Measurements from ENCODE around the gene LYSMD2.

LYSMD2 gene

DNA sequence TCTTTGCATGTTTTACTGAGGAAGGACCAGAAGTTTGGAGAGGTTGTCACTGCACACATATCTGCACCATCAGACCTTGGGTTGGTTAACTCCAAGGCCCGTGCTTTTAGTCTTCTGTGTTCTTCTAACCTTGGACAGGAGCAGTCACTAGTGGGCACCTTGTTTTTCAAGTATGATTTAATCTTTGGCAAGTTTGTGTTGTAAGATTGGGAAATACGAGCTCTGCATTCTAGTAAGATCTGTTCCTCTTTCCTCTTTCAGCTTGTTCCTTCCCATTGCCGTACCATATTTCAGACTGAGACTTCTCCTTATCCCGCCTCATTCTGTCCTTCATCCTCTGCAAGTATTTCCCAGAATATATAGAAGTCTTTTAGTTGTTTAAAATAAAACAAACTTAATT, 19.0 kb upstream of the LYSMD2 start:
- intact Hi-C loops (cut with DNase I), result no loop called here
- no peak for DNase-seq

DNA sequence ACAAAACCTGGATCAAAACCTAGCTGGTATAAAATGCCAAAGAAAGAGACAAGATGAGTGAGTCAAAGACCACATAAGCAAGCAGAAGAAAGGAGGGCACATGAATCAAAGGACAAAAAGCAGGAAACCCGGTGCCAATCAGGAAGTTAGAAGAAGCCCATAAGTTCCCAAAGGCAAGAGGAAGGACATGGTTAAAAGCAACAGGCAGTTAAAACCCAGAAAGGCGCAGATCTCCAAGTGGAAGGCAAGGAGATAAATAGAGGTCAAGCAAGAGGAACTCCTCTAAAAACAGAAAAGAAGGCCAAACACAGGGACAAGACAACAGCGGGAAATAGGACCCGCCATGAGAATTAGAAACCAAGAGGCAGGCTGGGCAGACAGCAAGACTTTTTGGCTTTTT, 18.3 kb upstream of the LYSMD2 start:
- intact Hi-C loops (cut with DNase I), result no loop called here
- no peak for DNase-seq

DNA sequence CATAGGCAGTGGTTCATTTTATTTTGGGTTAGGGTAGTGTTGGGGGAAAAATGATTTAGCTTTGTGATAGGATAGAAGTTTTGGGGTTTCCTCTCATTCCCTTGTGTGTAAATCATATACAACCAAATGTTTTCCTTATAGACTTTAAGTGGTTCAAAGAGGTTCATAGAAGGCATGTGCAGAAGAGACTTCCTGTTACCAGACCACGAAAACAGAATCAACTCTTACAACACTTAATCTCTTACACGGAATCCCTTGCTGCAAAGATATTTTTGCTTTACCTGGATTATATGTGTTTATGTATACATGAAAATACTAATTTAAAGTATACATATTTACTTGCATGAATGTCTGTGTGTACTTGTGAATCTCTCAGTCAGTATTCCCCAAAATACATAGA, 16.8 kb upstream of the LYSMD2 start:
- DNase-seq, result no peak
- intact Hi-C loops (cut with DNase I), result no loop called here

DNA sequence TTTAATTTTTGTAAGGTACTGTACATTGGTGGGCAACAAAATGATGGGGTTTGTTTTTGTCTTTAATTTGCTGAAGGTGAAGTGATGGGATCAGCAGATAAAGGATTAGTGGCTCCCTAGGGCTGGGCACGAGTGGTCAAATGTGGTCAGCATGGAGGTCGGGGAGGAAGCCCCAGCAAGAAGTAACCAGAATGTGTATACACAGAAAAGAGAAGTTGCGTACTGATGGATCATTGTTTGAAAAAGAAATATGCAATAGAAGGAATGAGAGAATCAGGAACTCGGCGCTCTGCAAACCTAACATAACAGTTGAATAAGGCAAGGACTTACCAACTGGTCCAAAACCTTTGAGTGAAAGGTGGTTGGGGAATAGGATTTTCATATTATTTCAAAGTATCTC, 15.4 kb upstream of the LYSMD2 start:
- no peak for DNase-seq
- intact Hi-C loops (cut with DNase I), result no loop called here

DNA sequence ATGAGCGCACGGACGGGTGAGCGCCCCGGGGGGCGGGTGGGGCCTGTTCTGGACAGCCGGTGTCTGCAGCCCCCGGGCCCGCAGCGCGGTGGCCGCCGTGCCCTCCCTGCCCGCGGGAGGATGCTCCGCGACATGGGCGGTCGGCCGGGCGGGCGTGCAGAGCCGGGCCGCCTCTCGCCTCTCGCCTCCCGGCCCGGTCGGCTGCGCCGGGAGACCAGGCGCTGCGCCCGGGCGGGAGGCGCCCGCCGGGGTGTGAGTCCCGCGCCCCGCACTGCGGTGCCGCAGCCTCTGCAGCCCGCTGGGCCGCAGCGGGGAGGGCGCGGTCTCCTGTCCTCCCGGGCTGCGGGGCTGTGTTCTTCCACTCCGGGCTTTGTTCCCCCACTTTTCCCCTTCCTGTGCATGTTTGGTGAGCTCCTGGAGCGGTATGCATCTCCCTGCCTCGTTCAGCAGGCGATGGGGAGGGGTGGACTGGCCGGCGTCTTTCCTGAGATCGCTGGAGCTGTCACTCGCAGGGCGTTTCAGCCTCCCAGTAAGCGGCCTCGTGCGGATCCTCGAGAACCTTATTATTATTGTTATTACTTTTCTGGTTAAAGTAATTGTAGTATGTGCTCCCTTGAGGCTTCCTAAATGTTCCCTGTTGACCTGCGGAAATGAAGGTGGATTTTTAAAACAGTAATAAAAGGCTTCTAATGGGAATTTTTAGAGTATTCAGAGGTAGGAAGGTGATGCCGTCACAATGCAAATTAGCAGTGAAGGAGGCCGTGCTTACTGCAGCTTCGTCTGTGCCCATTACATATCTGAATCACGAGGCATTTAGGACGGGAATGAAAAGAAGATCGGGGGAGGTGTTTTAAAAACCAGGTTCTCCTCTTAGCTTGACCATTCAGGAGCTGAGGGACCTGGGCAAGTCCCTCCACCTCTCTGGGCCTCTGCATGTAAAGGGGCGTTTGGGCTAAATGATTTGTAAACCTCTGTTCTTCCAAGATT, 14.5 kb upstream of the LYSMD2 start:
- peak in 37 of 42 donors; percentile 35 to 76 (median 55) for DNase-seq
- intact Hi-C loops (cut with DNase I), result no loop called here

DNA sequence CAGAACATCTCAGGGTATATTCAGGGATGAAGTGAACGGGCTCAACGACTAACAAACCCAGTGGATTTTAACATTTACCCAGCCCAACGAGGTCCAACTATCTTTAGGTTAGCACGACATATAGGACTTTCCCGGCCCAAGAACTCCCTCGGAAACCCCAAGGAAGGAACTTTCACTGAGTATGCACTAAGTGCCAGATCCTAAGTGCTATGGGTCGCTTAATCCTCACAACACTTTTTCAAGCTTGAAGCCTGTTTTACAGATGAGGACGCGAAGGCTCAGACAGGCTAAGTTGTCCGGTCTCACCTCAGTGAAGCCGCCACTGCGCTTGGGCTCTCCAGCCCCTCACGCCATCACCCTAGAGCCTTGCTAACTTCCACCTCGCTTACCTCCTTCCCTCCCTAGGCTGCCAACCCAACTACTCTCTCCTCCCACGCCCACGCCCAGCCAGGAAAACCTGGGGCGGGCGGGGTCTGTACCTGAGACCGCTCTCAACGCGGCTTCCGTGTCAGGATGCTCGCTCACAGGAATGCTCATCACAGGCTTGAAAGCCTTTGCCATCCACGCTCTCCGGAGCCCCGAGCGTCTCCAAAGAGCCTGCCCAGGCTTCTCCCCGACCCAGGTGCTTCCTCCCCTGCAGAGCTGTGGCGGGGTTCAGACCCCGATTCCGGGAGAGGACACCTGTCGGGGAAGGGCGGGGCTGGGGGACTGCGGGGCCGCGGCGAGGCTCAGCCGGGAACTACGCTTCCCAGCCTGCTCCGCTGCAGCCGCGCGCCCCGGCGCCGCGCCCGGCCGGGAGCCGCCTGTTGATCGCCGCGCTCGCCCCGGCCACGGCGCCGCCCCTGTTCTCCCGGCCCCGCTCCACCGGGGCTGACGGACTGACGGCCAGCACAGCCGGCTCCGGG, 13.6 kb upstream of the LYSMD2 start, which contains the start of gene TMOD2:
Gene TMOD2 (plus strand): TSS at position 806 of the 905 bp plus-strand sequence. CDS start 14,845 bp downstream, outside the sequence.
- peak in 41 of 42 donors; percentile 49 to 89 (median 78) for DNase-seq
- intact Hi-C loops (cut with DNase I), result no loop called here

DNA sequence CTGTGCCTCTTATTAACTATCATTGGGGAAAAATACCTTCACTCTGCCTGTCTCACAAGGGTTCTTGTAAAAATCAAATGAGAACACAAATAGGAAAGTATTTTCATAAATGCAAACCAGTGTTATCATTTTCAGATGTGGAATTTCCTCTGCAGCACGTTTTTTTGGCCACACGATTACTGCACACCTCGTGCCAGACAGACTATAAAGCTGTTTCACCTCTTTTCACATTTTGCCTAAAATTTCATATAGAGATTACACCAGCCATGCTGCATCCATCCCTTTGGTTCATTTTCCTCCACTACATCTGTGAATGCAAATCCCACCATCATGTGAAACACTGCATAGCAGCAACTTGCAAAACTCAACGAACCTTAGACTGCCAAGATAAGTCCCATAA, 12.7 kb upstream of the LYSMD2 start:
- intact Hi-C loops (cut with DNase I), result no loop called here
- no peak for DNase-seq

DNA sequence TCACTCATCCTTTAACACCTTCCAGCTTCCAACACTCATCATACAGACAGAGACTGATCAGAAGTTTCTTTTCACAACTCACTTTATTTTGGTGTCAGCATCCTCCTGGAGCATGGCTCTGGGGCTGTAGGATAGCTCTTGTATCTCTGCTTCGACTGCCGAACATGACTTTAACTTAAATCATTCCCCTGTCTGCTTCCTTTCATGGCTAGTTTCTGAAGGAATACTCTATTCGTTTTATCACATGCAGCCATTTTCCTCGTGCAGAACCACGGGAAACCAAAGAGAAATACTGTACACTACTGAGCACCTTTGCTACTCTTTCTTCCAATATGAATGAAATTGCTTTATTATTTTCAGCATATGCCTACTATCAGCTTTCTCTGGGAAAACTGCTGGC, 11.9 kb upstream of the LYSMD2 start:
- no peak for DNase-seq
- intact Hi-C loops (cut with DNase I), result no loop called here

DNA sequence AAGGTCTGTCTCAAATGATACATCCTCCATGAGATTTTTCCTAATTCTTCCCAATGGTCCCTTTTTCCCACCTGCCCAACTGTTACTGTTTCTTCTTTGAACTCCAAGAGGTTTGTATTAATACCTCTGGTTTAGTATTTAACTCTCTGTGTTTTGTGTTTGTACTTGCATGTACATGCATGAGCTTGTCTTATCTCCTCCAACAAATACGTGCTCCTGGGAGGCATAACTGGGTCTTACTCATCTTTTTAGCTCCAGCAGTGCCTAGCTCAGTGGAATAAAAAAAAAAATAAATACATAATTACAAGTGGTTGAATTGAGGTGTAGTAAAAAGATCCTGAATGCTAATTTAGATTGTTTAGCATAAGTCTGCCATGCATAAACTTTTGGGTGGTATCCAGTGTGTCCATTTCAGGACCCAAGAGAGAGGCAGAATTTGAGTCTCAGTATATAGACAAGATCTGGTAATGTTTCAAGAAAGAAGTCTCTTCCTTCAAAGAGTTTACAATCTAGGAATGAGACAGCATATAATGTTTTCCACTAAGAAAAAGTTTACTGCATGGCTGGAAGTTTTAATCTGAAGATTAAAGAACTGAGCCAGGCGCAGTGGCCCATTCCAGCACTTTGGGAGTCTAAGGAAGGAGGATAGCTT, 1.7 kb upstream of the LYSMD2 start:
- no peak for DNase-seq
- intact Hi-C loops (cut with DNase I), result loop anchor here (5.0 to 10.0 kb wide), 2 partner anchors 33 to 114 kb away; partner anchors contain the start of gene DMXL2

DNA sequence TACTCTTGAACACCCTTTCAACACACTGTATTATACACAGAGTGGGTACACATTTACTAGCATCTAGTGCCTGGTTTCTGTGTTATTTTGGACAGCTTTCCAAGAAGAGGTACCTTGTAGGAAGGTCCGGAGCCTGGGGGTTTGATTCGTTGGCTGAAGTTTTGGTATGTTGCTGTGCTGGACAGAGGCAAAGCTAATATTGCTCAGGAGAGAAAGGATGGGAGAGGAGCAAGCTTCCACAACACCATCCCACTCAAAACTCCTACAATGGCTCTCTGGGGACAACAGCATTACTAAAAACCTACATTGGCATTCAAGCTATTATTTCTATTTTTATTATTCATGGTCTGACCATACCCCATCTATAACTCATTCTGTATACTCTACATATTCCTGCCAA, 1.1 kb upstream of the LYSMD2 start:
- intact Hi-C loops (cut with DNase I), result loop anchor here (5.0 to 10.0 kb wide), 2 partner anchors 34 to 114 kb away; partner anchors contain the start of gene DMXL2
- no peak for DNase-seq

DNA sequence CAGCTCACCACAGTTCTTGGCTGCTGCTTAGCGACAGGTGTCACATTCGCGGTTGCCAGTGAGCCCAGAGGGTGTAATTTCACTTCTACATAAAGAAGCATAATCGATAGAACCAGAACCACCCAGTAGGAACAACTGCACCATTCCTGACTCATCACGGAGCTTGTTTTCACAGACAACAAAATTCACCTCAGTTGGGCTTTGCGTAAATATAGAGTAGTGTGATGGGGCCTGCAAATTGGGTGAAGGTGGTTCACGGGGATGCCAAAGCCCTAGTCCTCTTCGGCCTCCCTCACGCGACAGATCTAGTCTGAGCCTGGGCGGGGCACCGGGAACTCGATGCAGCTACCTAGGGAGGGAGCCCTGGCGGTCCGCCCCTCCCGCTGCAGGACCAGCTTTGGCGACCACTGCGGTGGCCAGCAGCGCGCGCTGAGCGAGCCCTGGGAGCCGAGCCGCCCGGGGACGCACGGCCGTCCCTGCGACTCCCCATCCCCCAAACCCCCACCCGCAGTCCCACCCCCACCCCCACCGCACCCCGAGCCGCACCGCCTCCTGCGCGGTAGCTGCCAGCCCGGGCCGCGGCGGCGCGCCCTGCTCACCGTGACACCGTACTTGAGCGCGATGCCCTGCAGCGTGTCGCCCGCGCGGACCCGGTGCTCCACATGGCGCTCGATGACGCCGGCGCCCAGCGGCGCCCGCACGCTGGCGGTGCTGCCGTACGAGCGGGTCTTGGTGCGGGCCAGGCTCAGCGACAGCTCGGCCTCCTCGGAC, 519 bp downstream of the LYSMD2 start:
- intact Hi-C loops (cut with DNase I), result loop anchor here (5.0 to 10.0 kb wide), 2 partner anchors 35 to 112 kb away; partner anchors contain the start of gene DMXL2

DNA sequence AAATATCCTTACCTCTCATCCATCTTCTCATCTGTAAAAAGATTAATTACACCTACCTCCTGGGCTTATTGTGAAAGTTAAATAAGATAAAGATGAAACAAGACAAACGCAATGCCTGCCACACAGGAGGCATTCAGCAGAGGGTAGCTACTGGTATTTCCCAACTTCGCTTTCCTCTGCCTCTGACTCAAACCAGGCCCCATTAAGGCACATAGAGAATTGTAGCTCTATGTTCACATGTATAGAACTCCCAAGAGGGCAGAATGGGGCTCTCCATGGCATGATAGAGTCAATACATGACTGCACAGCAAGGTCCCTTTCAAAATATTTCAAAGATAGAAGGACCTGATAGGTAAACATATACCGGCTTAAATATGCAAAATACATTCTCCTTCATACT, 1.4 kb downstream of the LYSMD2 start:
- intact Hi-C loops (cut with DNase I), result loop anchor here (5.0 to 10.0 kb wide), 2 partner anchors 36 to 111 kb away; partner anchors contain the start of gene DMXL2

More for the DNA sequence above, 519 bp downstream of the LYSMD2 start:
- peak in 40 of 42 donors; percentile 35 to 78 (median 61) for DNase-seq

DNA sequence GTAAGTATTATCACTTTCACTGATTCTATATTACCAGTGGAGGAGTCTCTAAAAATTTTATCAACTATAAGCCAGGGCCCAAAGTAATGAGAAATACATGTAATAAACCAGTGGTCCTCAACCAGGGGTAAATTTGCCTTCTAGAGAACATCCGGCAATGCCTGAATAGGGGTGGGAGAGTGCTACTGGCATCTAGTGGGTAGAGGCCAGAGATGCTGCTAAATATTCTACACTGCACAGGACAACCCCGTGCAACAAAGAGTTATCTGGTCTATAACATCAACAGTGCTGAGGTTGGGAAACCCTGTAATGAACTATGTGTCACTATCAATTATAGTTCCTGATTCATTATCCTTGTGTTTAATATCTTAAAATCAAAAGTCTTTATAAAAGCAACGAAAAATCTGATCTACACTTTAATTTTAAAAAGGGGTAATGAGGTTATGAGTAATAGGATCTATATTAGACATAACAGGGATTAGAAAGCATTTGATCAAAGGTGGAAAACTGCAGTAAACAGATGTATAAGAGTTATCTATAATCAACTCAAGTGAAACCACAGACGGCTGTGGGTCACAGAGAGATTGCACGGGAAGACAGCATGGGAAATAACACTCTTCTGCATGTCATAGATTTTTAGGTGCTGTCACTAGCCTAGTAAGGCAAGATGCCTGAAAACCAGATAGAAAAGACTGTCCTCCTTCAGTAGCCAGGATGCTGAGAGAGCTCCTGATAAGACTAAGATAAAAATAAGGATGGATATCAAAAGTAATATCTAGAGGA, 2.0 kb downstream of the LYSMD2 start:
- intact Hi-C loops (cut with DNase I), result loop anchor here (5.0 to 10.0 kb wide), 2 partner anchors 37 to 111 kb away; partner anchors contain the start of gene DMXL2

More for the DNA sequence above, 1.4 kb downstream of the LYSMD2 start:
- peak in 2 of 42 donors; percentile 12 to 38 for DNase-seq

DNA sequence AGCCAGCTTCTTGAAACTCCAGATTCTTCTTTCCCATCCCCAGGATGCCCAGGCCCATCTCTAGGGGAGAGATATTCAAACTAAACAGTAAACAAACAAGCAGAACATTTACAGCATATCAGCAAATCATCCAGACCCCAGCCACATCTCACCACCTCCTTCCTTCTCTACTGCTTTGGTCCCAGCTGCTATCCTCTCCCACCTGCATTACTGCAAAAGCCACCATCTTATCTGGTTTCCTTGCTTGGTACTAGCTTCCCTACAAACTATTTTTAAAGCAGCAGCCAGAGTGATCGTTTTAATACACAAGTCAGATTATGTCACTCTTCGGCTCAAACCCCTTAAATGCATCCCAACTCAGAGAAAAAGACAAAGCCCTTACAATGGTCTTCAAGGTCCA, 4.8 kb downstream of the LYSMD2 start:
- DNase-seq, result no peak
- intact Hi-C loops (cut with DNase I), result loop anchor here (10.0 kb wide), 1 partner anchor 108 kb away; the partner anchor contains the start of gene DMXL2

More for the DNA sequence above, 2.0 kb downstream of the LYSMD2 start:
- DNase-seq, result peak in 3 of 42 donors; percentile 35 to 41 (median 40)

DNA sequence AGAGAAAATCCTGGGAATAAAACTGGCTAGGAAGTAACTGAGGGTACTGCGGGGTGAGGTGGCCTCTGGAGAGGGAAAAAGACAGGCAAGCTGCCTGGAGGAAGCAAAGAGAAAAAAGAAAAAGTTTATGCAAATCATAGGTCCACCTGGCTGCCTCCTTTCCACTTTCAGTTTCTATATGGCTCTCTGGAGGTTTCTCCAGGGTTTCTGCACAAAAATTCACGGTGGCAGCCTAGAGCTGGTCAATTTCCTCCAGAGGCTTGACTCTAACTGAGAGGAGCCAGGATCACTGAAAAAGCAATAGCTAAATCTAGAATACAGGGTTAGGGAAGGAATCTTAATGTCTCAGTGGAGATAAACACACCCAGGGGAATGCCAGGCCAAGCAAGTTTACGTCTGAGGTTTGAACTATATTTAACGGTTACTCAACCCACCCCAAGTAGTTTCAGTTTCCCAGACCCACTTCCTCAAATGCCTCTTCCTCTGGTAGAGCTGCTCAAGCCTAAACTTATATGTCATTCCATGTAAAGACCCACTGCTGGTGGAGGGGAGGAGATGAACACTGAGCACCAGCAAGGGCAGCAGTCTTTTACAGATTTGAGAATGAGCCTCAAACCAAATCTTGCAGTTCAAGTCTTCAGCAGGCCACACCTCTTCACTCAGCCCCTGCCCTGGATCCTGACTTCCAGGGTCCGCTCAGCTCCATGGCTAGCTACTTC, 5.7 kb downstream of the LYSMD2 start:
- DNase-seq, result peak in 1 of 42 donors; percentile 32
- intact Hi-C loops (cut with DNase I), result loop anchor here (10.0 kb wide), 1 partner anchor 107 kb away; the partner anchor contains the start of gene DMXL2
